ENCODE results near the gene NDST3. TPM values are rescaled to one million over a fixed set of nuclear protein-coding genes. Genes with fewer than 3 reads are reported as not detected.
"Not testable (repeated sequence)": the region's sequence is repeated elsewhere in the genome, so short reads cannot be mapped to it uniquely, and the experiment has no call there.

Gene NDST3
- total RNA-seq, 1 donor from 2014 or later, result not detected

DNA sequence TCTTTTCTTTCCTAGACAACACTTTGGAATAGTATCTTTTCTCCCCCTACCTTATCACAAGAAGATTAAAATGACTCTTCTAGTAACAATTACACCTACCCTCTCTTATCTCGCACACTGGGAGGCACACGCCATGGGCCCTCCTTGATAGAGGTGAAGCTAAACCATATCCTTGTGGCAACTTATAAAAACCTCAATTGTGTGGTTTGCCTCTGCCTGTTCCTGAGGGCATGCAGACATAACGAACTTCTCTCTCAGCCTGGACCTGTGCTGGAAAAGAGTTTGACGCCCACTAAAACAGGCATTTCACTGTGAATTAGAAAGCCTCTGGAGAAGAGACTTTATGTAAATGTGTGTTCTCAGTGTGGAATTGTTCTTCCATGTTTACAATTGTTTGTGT lies 141.2 kb downstream of the NDST3 start:
- no peak for DNase-seq (ENCODE audit: low read depth, low spot score)

GRCh38 chr4:118177126-118177525 lies 142.8 kb downstream of the NDST3 start:
- DNase-seq (ENCODE audit: low read depth, low spot score), result no peak

- no peak for DNase-seq (ENCODE audit: low read depth, low spot score)
Observed at GRCh38 chr4:118180776-118181175, 146.5 kb downstream of the NDST3 start.

GRCh38 chr4:118190903-118191302 lies 156.6 kb downstream of the NDST3 start:
- DNase-seq (ENCODE audit: low read depth, low spot score), result no peak

DNA sequence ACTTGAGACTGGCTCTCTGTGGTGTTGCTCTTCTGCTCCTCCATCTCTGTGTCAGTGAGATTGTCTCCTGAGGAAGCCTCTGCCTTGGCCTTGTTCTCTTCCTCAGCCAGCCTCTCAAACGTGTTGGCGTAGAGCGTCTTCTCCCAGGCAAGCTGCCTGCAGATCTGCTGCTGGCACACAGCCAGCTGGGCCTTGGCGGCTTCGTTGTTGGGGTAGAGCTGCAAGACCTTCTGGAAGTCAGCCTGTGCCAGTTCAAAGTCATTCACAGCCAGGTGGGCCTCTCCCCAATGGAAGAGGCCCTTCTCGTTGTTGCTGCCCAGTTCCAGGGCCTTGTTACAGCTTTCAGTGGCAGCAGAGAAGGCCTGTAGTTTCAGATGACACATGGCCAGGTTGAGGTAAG lies 159.1 kb downstream of the NDST3 start:
- DNase-seq (ENCODE audit: low read depth, low spot score), result no peak

GRCh38 chr4:118206627-118207026 lies 172.3 kb downstream of the NDST3 start:
- DNase-seq (ENCODE audit: low read depth, low spot score), result no peak

DNA sequence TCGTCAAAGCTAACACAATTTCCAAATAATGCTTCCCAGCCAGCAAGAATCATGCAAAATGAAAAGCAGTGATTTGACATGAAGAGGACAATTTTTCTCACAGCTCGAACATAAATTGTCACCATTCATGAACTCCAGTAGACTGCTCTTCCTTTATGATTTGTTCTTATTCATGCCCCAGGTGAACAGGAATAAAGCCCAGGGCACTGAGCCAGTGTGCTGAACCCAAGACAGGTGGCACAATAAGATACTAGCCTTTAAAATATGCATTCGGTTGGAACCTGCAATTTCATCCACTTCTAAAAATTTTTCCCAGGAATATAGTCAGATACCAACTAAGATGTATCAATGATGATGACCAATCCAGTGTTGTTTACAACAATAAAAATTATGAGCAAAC lies 178.8 kb downstream of the NDST3 start:
- no peak for DNase-seq (ENCODE audit: low read depth, low spot score)

DNA sequence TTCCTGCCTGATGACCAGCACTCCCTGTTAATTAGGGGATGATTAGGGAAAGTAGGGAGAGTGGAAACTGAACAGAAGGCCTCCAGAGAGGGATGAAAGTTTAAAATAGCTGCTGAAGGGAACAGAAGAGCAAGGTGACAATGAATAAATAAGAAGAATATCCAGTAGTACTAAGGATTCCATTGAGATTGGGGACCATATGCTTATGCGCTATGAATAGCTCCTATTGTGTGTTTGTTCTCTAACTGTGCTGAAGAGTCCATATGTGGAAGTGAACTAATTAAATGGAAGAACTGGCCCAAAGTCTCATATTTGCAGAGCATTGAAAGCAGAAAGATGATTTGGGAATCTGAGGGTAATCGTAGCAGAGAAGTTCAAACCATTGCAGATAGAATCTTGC lies 181.5 kb downstream of the NDST3 start:
- DNase-seq (ENCODE audit: low read depth, low spot score), result no peak

DNA sequence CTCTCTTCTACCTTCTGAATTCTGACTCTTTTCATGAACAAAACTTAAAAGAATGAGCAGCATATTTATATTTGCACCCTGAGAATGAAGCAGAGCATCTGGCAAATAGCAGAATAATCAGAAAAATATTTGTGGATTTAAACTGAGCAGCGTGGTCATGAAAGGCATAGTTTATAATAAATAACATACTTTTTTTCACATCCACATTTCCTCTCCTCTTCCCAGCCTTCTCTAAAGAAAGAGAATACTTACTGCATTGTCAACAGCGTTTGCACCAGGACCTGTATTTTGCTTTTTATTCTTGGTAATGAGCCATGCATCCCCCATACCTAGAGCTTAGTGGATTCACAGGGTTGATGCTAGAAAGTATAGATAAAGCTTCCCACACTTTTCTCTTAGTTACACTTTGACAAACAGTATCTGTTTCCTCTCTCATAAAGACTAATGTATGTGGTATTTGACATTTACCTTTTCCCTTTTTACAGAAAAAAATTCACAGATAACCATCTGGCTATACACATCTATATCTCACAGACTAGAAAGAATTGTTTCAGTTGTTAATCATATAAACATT lies 187.0 kb downstream of the NDST3 start:
- no peak for DNase-seq (ENCODE audit: low read depth, low spot score)

GRCh38 chr4:118224243-118224829 lies 190.1 kb downstream of the NDST3 start:
- DNase-seq (ENCODE audit: low read depth, low spot score), result peak; percentile 8

DNA sequence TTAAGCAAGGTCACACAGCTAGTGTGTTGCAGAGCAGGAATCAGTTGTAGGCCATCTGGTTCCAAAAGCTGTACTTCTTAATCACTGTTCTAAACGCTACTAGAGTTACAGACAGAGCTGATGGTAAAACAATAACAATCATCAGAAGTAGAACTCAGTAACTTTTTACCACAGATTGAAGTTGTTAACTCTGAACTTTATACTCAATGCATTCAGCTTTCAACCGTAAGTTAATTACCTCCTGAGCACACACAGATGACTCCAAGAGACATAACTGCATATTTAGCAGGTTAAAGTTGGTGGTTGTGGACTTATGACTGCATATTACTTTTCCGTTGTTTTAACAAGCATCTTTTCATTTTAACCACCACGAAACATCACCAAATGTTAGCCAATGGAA lies 191.2 kb downstream of the NDST3 start:
- DNase-seq (ENCODE audit: low read depth, low spot score), result no peak

DNA sequence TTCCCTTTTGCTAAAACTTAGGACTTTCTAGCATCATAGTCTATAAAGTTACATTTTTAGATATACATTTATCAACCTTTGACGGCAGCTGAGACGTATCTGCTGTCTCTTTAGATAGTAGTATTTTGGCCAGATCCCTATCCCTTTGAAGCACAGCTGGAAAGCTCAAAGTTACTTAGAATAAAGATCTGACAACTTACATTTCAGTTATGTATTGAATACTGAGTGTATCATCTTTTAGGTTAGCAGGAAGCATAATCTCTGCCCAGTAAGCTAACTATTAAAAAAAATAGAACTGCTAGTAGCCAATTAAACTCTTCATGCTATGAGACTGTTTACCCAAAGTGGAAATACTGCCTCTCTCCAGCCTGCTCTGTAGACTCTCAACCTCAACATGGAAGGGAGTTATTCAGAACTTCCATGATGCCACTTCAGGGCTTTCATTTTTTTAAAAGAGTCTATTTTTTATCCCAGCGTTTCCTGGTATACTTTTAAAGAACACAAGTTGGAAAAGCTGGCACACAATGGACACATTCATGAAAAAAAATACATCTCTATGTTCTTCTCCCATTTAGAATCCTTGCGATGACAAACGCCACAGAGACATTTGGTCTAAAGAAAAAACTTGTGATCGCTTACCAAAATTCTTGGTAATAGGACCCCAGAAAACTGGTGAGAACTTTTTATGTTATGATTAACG lies 192.2 kb downstream of the NDST3 start:
- no peak for DNase-seq (ENCODE audit: low read depth, low spot score)

DNA sequence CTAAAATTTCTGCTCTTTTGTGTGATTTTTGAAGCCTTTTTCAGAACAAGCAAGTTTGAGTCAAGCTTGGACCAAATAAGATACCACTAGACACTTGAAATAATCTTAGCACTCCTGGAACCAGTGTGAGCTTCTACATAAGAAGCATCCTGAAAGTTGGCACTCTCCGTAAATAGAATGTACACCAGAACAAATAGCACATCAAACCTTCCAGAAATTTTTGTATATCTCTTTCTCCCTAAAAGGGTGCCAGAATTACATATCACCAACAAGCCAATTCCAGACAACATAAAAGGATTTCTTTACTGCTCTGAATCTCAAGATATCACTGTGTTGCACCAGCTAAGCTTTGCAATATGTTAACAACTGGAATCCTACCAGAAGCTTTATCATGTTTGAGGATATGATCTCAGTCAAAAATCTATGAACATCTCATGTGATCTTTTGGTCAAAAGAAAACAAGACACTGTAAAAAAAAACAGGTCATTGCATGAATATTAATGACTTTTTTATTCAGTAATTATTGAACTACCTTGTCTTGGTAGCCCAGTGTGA lies 201.4 kb downstream of the NDST3 start:
- no peak for DNase-seq (ENCODE audit: low read depth, low spot score)

- DNase-seq (ENCODE audit: low read depth, low spot score), result no peak
Observed at GRCh38 chr4:118237531-118237930, 203.2 kb downstream of the NDST3 start.

DNA sequence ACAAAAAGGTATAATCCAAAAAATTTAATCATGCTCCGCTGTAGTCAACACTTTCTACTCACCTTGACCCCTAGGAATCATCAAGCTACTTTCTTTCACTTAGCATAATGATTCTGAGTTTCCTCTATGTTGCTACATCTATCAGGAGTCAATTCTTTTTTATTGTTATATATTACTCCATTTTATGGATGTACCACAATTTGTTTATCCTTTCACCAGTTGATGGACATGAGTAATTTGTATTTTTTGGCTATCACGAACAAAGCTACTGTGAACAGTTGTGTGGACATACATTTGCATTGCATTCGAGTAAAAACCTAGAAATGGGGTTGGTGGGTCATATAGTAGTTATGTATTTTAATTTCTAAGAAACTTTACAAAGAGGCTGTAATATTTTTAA lies 215.6 kb downstream of the NDST3 start:
- DNase-seq (ENCODE audit: low read depth, low spot score), result no peak

GRCh38 chr4:118254368-118254767 lies 220.1 kb downstream of the NDST3 start:
- no peak for DNase-seq (ENCODE audit: low read depth, low spot score)

- no peak for DNase-seq (ENCODE audit: low read depth, low spot score)
Observed at GRCh38 chr4:118259111-118259510, 224.8 kb downstream of the NDST3 start.

DNA sequence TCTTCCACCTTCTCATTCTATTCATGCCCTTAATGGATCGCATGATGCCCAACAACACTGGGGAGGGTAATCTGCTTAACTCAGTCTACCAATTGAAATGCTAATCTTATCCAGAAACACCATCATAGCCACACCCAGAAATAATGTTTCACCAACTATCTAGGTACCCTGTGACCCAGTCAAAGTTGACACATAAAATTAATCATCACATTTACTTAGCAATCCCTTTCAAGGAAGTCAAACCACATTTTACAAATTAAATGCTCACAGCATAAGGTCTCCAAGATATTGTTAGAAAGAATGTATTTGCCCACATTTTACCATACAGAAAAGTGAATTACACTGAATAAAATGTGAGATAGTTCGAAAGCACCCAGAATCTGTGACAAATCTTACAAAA lies 226.0 kb downstream of the NDST3 start:
- DNase-seq (ENCODE audit: low read depth, low spot score), result no peak

DNA sequence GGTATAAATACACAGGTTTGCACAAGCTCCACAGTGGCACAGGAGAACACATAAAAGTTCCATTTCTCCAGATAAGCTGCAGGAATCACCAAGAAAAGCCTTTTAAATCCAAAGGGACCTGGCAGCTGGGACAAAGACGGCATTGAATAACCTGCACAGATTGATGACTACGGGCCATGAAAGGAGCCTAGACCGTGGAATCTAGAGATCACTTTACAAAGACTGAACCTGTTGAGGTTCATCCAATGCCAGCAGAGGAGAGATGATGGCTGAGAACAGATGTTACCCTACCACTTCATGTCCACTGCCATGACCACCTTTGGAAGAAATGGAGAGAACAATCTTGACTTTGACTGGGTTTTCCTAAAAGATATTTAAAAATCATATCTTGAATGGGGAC lies 229.8 kb downstream of the NDST3 start:
- DNase-seq (ENCODE audit: low read depth, low spot score), result no peak

GRCh38 chr4:118265312-118266144 lies 231.2 kb downstream of the NDST3 start:
- DNase-seq (ENCODE audit: low read depth, low spot score), result no peak

DNA sequence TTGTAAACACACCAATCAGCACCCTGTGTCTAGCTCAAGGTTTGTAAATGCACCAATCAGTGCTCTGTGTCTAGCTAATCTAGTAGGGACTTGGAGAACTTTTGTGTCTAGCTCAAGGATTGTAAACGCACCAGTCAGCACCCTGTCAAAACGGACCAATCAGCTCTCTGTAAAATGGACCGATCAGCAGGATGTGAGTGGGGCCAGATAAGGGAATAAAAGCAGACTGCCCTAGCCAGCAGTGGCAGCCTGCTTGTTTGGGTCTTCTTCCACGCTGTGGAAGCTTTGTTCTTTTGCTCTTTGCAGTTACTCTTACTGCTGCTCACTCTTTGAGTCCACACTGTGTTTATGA lies 231.8 kb downstream of the NDST3 start:
- not testable (repeated sequence) for DNase-seq (ENCODE audit: low read depth, low spot score)

GRCh38 chr4:118268780-118269179 lies 234.5 kb downstream of the NDST3 start:
- no peak for DNase-seq (ENCODE audit: low read depth, low spot score)
